ENCODE results near the gene BCAN. TPM values are rescaled to one million over a fixed set of nuclear protein-coding genes. Genes with fewer than 3 reads are reported as not detected.

The BCAN gene
- total and polyA plus RNA-seq, 10 donors: 0.10 to 0.11 TPM; not detected in 8

GRCh38 chr1:156704930-156705320, 63.0 kb downstream of the BCAN start:
- WGBS, 5 donors: 4 to 9% (median 7%) methylated on average over 21 to 29 of the region's 29 CpGs
- no peaks in the 10 kb centered on the region for H3K36me3 ChIP-seq
- H3K9me3 ChIP-seq: no peaks in the 10 kb centered on the region
- H3K4me3 ChIP-seq: peak overlapping the region in 7 of 8 donors; percentile 27 to 71 (median 42)
- intact Hi-C loops (cut with DNase I; ENCODE audit: low total_unique reads): no loop called here
- TF ChIP-seq CTCF (IDR thresholded peaks at IDR 0.05 in 8 of 11, conservative IDR thresholded peaks at IDR 0.05 in 3 of 11): no peak
- TF ChIP-seq POLR2A (IDR thresholded peaks at IDR 0.05): no peak
- TF ChIP-seq POLR2AphosphoS5 (IDR thresholded peaks at IDR 0.05): peak in 1 of 3 donors; percentile 37
- H3K27ac ChIP-seq: no peak overlapping the region
- peaks cover 0 to 72% (median 48%) of the 10 kb centered on the region in 7 donors for H3K27me3 ChIP-seq (replicated peaks in 1 of 7)
- peaks cover 21 to 38% (median 33%) of the 10 kb centered on the region in 6 donors for H3K4me1 ChIP-seq
- peak; percentile 69 for DNase-seq

- Histone ChIP-seq H3K27me3 (replicated peaks in 1 of 7) (peaks cover 0 to 67% (median 48%) of the 10 kb centered on the region in 7 donors), H3K4me3 (peak within 1 kb of the TSS; percentile 27 to 71 (median 40)), H3K27ac (peak within 1 kb of the TSS in 4 of 8 donors; percentile 17 to 36 (median 20)), H3K4me1 (peaks cover 21 to 38% (median 33%) of the 10 kb centered on the region in 6 donors), H3K9me3 (no peaks in the 10 kb centered on the region), H3K36me3 (no peaks in the 10 kb centered on the region)
- WGBS, 5 donors: 2 to 7% (median 3%) methylated on average over 25 to 42 of the region's 42 CpGs
- intact Hi-C loops (cut with DNase I; ENCODE audit: low total_unique reads): no loop called here
- no peak for TF ChIP-seq POLR2AphosphoS5 (IDR thresholded peaks at IDR 0.05)
- no peak for TF ChIP-seq CTCF (IDR thresholded peaks at IDR 0.05 in 8 of 11, conservative IDR thresholded peaks at IDR 0.05 in 3 of 11)
- TF ChIP-seq POLR2A (IDR thresholded peaks at IDR 0.05): no peak
- peak; percentile 78 for DNase-seq
Observed at GRCh38 chr1:156705321-156705917, 63.5 kb downstream of the BCAN start, which contains the start of gene CRABP2. Gene CRABP2, minus strand, starts transcription at chr1:156705583. Its CDS starts 137 bp downstream, at chr1:156705446.

GRCh38 chr1:156705918-156706656, 64.2 kb downstream of the BCAN start:
- peaks cover 0 to 61% (median 46%) of the 10 kb centered on the region in 7 donors for H3K27me3 ChIP-seq (replicated peaks in 1 of 7)
- TF ChIP-seq CTCF (IDR thresholded peaks at IDR 0.05 in 8 of 11, conservative IDR thresholded peaks at IDR 0.05 in 3 of 11): peak; percentile 54 to 86 (median 74)
- TF ChIP-seq POLR2AphosphoS5 (IDR thresholded peaks at IDR 0.05): peak in 1 of 3 donors; percentile 52
- TF ChIP-seq POLR2A (IDR thresholded peaks at IDR 0.05): no peak
- peak; percentile 82 for DNase-seq
- no peaks in the 10 kb centered on the region for H3K36me3 ChIP-seq
- H3K9me3 ChIP-seq: no peaks in the 10 kb centered on the region
- peaks cover 21 to 38% (median 33%) of the 10 kb centered on the region in 6 donors for H3K4me1 ChIP-seq
- peak overlapping the region; percentile 27 to 71 (median 40) for H3K4me3 ChIP-seq
- WGBS, 5 donors: 0 to 2% (median 1%) methylated on average over 29 to 45 of the region's 45 CpGs
- intact Hi-C loops (cut with DNase I; ENCODE audit: low total_unique reads): no loop called here
- peak overlapping the region in 4 of 8 donors; percentile 17 to 36 (median 20) for H3K27ac ChIP-seq

All from spleen (tissue), 11 donors.